HCT116 (cell line): ENCODE data around the gene MRPS27. TPM values are rescaled to one million over a fixed set of nuclear protein-coding genes. Genes with fewer than 3 reads are reported as not detected.

Experiments used
- ATAC-seq: fragments of 200-7000 bp; cut with Tn5 transposase; 2 replicates; pipeline ENCODE4 v1.9.1; 2020; ENCODE audit warnings: mild to moderate bottlenecking, moderate library complexity
- BruUV-seq: library from RNA; stranded (reverse); fragments of 400-500 nt; replicated peaks from 2 replicates; lab custom pipeline; 2021; lab: Mats Ljungman, UMichigan
- CTCF ChIA-PET: fragments of 300-600 bp; sonication (Branson Sonifier 250); formaldehyde crosslinking; loops from one replicate; lab custom pipeline; 2021; ENCODE audit warnings: antibody characterized with exemption; lab: Charles Lee
- POLR2A ChIA-PET: fragments of 300-600, 350-600 bp; sonication (Branson Sonifier 250); formaldehyde crosslinking; loops from one replicate; lab custom pipeline; 2021; ENCODE audit warnings: antibody characterized with exemption; lab: Charles Lee
- RAD21 ChIA-PET, 2 experiments: fragments of 300-600 bp; sonication (Branson Sonifier 250); formaldehyde crosslinking; loops; one replicate each; lab custom pipeline; 2023; ENCODE audit warnings: low total read pairs in 2 of 2; ENCODE audit not compliant: uncharacterized antibody in 2 of 2, unreplicated experiment in 2 of 2, low non-redundant PET in 1 of 2; lab: Charles Lee
- DNase-seq: peaks from one replicate; pipeline ENCODE4 v3.0.0-alpha.2; 2010; ENCODE audit warnings: low read depth, low spot score
- H2AFZ ChIP-seq: fragments of 200-600 bp; shearing (Covaris generic), sonication (generic); 2 replicates; pipeline ENCODE4 v1.6.1; 2017; ENCODE audit warnings: low read depth, mixed run types, mixed read lengths, antibody characterized with exemption, low read length; ENCODE audit not compliant: poor library complexity, severe bottlenecking
- H3K27ac ChIP-seq: 2 replicates; pipeline ENCODE4 v1.5.1; 2012; ENCODE audit warnings: low read depth, low read length
- H3K27me3 ChIP-seq: fragments of 200-600 bp; sonication (generic); 2 replicates; pipeline ENCODE4 v1.6.1; 2016; ENCODE audit warnings: mixed run types, low read length, mixed read lengths; ENCODE audit not compliant: insufficient read depth
- H3K36me3 ChIP-seq, 2 experiments: fragments of 200-500 bp in 1 of 2; fragments of 200-600 bp in 1 of 2; sonication (Bioruptor generic) in 1 of 2; sonication (generic) in 1 of 2; 2 replicates each; pipeline versions ENCODE4 v1.5.1 to v1.6.1; 2014 to 2016; ENCODE audit warnings: low read length in 2 of 2, inconsistent platforms in 1 of 2, mixed read lengths in 1 of 2, mixed run types in 1 of 2; ENCODE audit not compliant: insufficient read depth in 2 of 2, control insufficient read depth in 1 of 2
- H3K4me1 ChIP-seq, 2 experiments: fragments of 200-600 bp in 1 of 2; sonication (generic) in 1 of 2; 2 replicates each; pipeline versions ENCODE4 v1.5.1 to v1.6.1; 2012 to 2017; ENCODE audit warnings: low read length in 2 of 2, inconsistent platforms in 1 of 2, mild to moderate bottlenecking in 1 of 2, mixed read lengths in 1 of 2, mixed run types in 1 of 2, moderate library complexity in 1 of 2; ENCODE audit not compliant: insufficient read depth in 2 of 2, control insufficient read depth in 1 of 2
- H3K4me2 ChIP-seq: fragments of 200-600 bp; sonication (generic); 2 replicates; pipeline ENCODE4 v1.6.1; 2017; ENCODE audit warnings: mixed run types, low read length, mixed read lengths
- H3K4me3 ChIP-seq, 2 experiments: fragments of 200-600 bp in 1 of 2; sonication (generic) in 1 of 2; replicated peaks in 1 of 2; 2 replicates each; pipeline ENCODE4 v1.5.1; 2011 to 2016; ENCODE audit warnings: low read length in 2 of 2, control low read depth in 1 of 2, low read depth in 1 of 2, mild to moderate bottlenecking in 1 of 2, mixed read lengths in 1 of 2, mixed run types in 1 of 2
- H3K79me2 ChIP-seq: fragments of 200-600 bp; sonication (generic); 2 replicates; pipeline ENCODE4 v1.6.1; 2017; ENCODE audit warnings: mild to moderate bottlenecking, mixed run types, low read length, moderate library complexity, mixed read lengths; ENCODE audit not compliant: insufficient read depth
- H3K9ac ChIP-seq: fragments of 200-600 bp; sonication (generic); 2 replicates; pipeline ENCODE4 v1.6.1; 2016; ENCODE audit warnings: low read length, mixed read lengths
- H3K9me2 ChIP-seq: fragments of 200-600 bp; sonication (generic), shearing (Covaris generic); 2 replicates; pipeline ENCODE4 v1.6.1; 2017; ENCODE audit warnings: mixed run types, mild to moderate bottlenecking, moderate library complexity; ENCODE audit not compliant: insufficient read depth
- H3K9me3 ChIP-seq, 2 experiments: fragments of 200-500 bp in 1 of 2; fragments of 200-600 bp in 1 of 2; sonication (Bioruptor generic) in 1 of 2; sonication (generic) in 1 of 2; 2 replicates each; pipeline ENCODE4 v1.6.1; 2014 to 2017; ENCODE audit warnings: low read length in 2 of 2, mixed read lengths in 2 of 2, inconsistent platforms in 1 of 2, low read depth in 1 of 2, mild to moderate bottlenecking in 1 of 2, mixed run types in 1 of 2, moderate library complexity in 1 of 2; ENCODE audit not compliant: control insufficient read depth in 1 of 2, insufficient read depth in 1 of 2
- H4K20me1 ChIP-seq: fragments of 200-600 bp; sonication (generic), shearing (Covaris generic); 2 replicates; pipeline ENCODE4 v1.6.1; 2017; ENCODE audit warnings: mixed run types, mild to moderate bottlenecking, moderate library complexity; ENCODE audit not compliant: insufficient read depth
- ATF3 ChIP-seq: IDR thresholded peaks from 2 replicates; pipeline ENCODE4 v1.6.1; 2012
- EGR1 ChIP-seq: IDR thresholded peaks from 2 replicates; pipeline ENCODE4 v1.6.1; 2012; ENCODE audit warnings: low read depth
- ELF1 ChIP-seq: IDR thresholded peaks from 2 replicates; pipeline ENCODE4 v1.6.1; 2012; ENCODE audit warnings: low read depth, borderline replicate concordance
- FOSL1 ChIP-seq: IDR thresholded peaks from 2 replicates; pipeline ENCODE4 v1.6.1; 2012; ENCODE audit warnings: low read depth
- POLR2AphosphoS5 ChIP-seq: IDR thresholded peaks from 2 replicates; pipeline ENCODE4 v1.6.1; 2011; ENCODE audit warnings: mild to moderate bottlenecking, low read depth, low read length, moderate library complexity
- RAD21 ChIP-seq: IDR thresholded peaks from 2 replicates; pipeline ENCODE4 v1.6.1; 2012; ENCODE audit warnings: low read depth, mild to moderate bottlenecking
- REST ChIP-seq: IDR thresholded peaks from 2 replicates; pipeline ENCODE4 v1.6.1; 2012; ENCODE audit warnings: low read depth
- SRF ChIP-seq: IDR thresholded peaks from 2 replicates; pipeline ENCODE4 v1.6.1; 2012; ENCODE audit warnings: low read depth
- TCF7L2 ChIP-seq: IDR thresholded peaks from 2 replicates; pipeline ENCODE4 v1.7.0; 2011; ENCODE audit warnings: borderline replicate concordance, inconsistent platforms; ENCODE audit not compliant: insufficient read depth, insufficient read length; ENCODE audit errors: extremely low read depth
- YY1 ChIP-seq: IDR thresholded peaks from 2 replicates; pipeline ENCODE4 v1.6.1; 2011; ENCODE audit warnings: low read length, low read depth, moderate library complexity, mild to moderate bottlenecking; ENCODE audit not compliant: insufficient replicate concordance; ENCODE audit errors: extremely low read depth
- ZFX ChIP-seq: fragments of 450-650 bp; IDR thresholded peaks from 2 replicates; pipeline ENCODE4 v1.6.1; 2017
- intact Hi-C: fragments of 100-400 bp; cut with micrococcal nuclease; formaldehyde crosslinking; loops from 2 replicates; pipeline ENCODE4 v1.10.0; 2022
- total RNA-seq: library from RNA; stranded (reverse); gene quantifications from one replicate; pipeline ENCODE4 v1.2.1, GENCODE V29; 2021; ENCODE audit not compliant: unreplicated experiment

Gene MRPS27
- total RNA-seq, 1 experiment from 2014 or later: 113 TPM

DNA sequence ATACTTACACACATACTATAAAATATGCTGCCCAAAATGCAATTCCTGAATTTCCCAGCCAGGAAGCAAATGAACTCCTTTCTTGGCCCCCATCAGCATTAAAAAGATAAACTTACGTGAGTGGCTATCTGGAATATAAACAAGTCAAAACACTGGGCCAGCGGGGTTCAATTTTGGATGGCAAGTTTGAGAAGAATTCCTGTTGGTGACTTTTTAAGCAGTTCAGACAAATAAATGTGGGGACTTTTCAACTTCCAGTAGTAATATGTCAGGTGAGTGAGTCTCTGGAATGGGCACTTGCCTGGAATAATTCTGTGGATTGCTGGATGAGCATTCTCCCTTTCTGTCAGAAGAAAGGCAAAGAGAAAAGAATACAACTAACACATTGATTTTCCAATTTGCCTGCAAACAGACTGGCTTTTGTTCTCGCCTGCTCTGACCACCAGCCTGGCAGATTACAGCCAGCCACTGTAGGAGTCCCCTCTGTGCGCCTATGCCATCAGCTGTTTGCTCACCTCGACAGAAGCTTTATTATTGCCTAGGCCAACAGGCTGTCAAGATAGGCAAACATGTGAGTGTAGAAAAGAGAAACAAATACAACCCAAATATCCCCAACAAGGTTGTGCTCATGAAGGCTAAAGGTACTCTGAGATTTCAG is 78.6 kb downstream of the MRPS27 start:
- ATAC-seq: no peak
- no peak for TF ChIP-seq RAD21
- no peak for TF ChIP-seq ATF3
- TF ChIP-seq, all 23 proteins: peak for 0
- POLR2A ChIA-PET: no interaction called here
- CTCF ChIA-PET: no interaction called here
- Histone ChIP-seq H3K9me3 (no peaks in the 10 kb centered on the region), H3K9me2 (no peaks in the 10 kb centered on the region), H2AFZ (no peak overlapping the region), H3K4me1 (peaks cover 1 to 14% of the 10 kb centered on the region in 2 experiments; a peak in 3 of 4 replicates), H3K79me2 (peaks cover 67% of the 10 kb centered on the region), H3K27ac (no peak overlapping the region), H3K4me2 (no peak overlapping the region), H4K20me1 (peaks cover 7% of the 10 kb centered on the region; the same call in 1 of the 2 replicates), H3K4me3 (no peak overlapping the region), H3K9ac (no peak overlapping the region), H3K36me3 (peaks cover 0 to 10% of the 10 kb centered on the region in 2 experiments; a peak in 1 of 4 replicates), H3K27me3 (no peaks in the 10 kb centered on the region)
- DNase-seq: no peak
- no TSS peak for BruUV-seq
- RAD21 ChIA-PET: no interaction called here
- intact Hi-C loops: no loop called here

- no TSS peak for BruUV-seq
- peaks cover 42% of the 10 kb centered on the region for H3K79me2 ChIP-seq
- H3K9me2 ChIP-seq: no peaks in the 10 kb centered on the region
- H4K20me1 ChIP-seq: peaks cover 3% of the 10 kb centered on the region; the same call in 1 of the 2 replicates
- no peak overlapping the region for H3K4me2 ChIP-seq
- TF ChIP-seq FOSL1 (no peak), YY1 (no peak), TCF7L2 (no peak), POLR2AphosphoS5 (no peak), ATF3 (no peak), REST (no peak), SRF (no peak), EGR1 (no peak), ZFX (no peak), RAD21 (no peak), ELF1 (no peak)
- no peak for DNase-seq
- H3K9me3 ChIP-seq: no peaks in the 10 kb centered on the region
- ChIA-PET CTCF (no interaction called here), POLR2A (interaction anchor here (0.7 kb wide), 1 partner anchor 9 kb away, joined by 3 read pairs; no protein-coding TSS in a partner anchor), RAD21 (no interaction called here)
- ATAC-seq: no peak
- peaks cover 0 to 10% of the 10 kb centered on the region in 2 experiments; a peak in 1 of 4 replicates for H3K36me3 ChIP-seq
- no peak overlapping the region for H2AFZ ChIP-seq
- H3K27ac ChIP-seq: no peak overlapping the region
- H3K27me3 ChIP-seq: no peaks in the 10 kb centered on the region
- no peak overlapping the region for H3K4me3 ChIP-seq
- H3K4me1 ChIP-seq: peaks cover 22 to 27% of the 10 kb centered on the region in 2 experiments
- H3K9ac ChIP-seq: no peak overlapping the region
- intact Hi-C loops: no loop called here
Measured at GRCh38 chr5:72238712-72239445, 81.2 kb downstream of the MRPS27 start.
